Activated CD4-positive, alpha-beta T cell treated with anti-CD3 and anti-CD28 coated beads, Interleukin-2, Interleukin-6, amounts not matched to agents 100 ng/mL and 50 ng/mL, durations not matched to agents 16 hours and 8 hours (primary cell): Measurements from ENCODE around the gene GAPDHS.

ENCODE experiments used
- DNase-seq: peaks from one replicate; pipeline ENCODE4 v3.0.0-alpha.2; 2020

GAPDHS gene

GRCh38 chr19:35511337-35511736, 21.9 kb upstream of the GAPDHS start:
- no peak for DNase-seq

DNA sequence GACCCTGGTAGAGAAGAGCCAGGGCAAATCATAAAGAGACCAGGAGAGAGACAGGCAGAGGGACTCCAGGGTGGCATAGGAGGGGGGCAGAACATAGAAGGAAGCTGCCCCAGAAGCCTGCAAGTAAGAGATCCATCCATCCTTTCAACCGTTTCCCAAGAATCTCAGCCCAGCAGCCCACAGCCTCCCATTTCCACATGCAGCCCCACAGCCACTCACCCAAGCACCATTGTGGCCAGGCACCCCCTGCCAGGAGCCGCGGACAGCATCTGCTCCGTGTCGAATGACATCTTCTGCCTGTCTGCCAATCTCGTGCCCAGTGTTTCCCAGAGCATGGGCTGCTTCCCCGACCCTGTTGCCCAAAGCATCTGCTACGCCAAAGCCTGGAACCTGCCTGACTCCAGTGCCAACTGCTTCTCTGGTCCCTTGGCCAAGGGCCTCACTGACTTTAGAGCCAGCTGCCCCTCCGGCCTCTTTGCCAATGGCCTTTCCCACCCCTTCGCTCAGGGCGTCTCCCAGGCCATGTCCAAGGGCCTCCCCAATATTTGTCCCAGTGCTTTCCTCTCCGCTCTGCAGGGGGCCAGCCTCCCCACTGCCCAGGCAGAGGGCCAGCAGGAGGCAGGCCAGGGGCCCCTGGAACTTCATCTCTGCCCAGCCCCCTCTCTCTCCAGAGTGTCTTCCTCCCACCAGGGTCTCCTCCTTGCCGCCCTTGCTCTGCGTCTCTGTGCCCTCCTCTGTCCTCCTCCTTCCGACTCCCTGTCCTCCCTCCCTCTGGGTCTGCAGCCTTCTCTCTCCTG, 20.2 kb upstream of the GAPDHS start:
- no peak for DNase-seq

DNA sequence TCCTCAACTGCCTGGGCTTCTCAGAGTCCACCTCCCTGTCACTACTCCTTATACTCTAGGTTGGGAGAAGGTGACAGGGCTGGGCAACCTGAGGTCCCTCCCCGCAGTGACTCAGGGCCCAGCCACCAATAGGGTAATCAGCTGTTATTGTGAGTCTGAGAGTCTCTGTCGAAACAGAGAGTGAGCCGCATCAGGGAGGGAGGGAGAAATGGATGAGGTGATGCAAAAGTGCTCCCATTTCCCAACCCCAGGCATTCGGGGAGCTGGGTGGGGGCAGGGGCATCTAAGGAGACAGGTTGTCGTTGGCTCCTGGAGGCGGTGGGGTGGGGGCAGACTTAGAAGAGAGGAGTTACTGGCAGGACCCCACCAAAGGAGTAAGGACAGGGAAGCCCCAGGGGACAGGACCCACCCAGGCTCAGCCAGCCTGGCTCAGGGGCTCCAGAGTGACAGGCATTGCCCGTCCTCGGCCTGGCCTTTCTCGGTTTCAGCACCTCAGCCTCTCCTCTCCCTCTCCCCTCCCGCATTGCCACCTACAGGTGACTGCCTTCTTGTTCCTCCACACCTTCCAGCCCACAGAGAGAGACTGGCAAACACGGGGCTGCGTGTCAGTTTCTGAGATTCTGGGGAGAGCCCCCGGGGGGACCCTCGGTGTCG, 19.5 kb upstream of the GAPDHS start, which contains the start of gene DMKN:
Gene DMKN, minus strand, starts transcription at position 22 of the 654 bp plus-strand sequence. CDS start 174 bp downstream, outside the sequence.
- no peak for DNase-seq

- no peak for DNase-seq
Measured at GRCh38 chr19:35514282-35514809, 18.9 kb upstream of the GAPDHS start.

- DNase-seq: no peak
Measured at GRCh38 chr19:35516310-35516709, 16.9 kb upstream of the GAPDHS start.

DNA sequence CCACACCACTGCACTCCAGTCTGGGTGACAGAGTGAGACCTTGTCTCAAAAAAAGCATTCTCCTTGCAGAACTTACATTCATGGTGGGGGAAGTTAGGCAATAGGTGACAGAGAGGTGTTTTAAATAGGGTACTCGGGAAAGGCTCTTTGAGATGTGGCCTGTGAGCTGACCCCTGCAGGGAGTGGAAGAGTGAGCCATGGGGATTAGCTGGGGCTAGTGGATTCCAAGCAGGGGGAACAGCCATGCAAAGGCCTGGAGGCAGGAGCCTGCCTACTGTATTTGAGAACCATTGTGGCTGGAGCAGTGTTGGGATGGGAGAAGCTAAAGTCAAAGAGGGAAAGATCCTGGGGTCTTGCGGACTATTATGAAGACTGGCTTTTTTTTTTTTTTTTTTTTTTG, 15.9 kb upstream of the GAPDHS start:
- DNase-seq: no peak

- DNase-seq: no peak
Measured at GRCh38 chr19:35518313-35518712, 14.9 kb upstream of the GAPDHS start.

GRCh38 chr19:35519291-35519690, 14.0 kb upstream of the GAPDHS start:
- DNase-seq: no peak

GRCh38 chr19:35521124-35521743, 12.0 kb upstream of the GAPDHS start:
- DNase-seq: no peak

DNA sequence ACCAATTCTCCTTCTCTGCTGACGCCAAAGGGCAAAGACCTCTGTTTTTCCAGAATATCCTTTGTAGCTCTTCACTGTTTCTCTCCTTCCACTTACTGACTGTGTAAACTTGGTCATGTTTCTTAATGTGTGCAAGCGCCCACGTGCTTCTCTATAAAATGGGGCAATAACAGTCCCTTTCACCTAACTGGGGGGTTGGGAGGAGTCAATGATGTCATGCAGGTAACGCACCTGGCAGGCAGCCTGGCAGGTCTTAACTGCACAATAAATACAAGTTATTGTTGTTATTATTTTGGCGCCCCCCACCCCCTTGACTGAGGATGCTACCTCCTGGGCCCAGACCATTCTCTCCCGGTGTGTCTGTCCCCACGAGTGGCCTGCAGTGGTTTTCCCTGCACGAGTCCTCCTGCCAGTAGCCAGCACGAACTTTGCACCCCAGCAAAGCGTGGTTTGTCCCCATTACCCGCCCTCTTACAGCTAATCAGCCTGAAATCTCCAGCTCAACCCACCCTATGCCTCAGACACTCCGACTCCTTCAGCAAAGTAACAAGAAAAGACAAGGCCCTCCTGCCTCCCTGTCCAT, 10.4 kb upstream of the GAPDHS start:
- no peak for DNase-seq

DNA sequence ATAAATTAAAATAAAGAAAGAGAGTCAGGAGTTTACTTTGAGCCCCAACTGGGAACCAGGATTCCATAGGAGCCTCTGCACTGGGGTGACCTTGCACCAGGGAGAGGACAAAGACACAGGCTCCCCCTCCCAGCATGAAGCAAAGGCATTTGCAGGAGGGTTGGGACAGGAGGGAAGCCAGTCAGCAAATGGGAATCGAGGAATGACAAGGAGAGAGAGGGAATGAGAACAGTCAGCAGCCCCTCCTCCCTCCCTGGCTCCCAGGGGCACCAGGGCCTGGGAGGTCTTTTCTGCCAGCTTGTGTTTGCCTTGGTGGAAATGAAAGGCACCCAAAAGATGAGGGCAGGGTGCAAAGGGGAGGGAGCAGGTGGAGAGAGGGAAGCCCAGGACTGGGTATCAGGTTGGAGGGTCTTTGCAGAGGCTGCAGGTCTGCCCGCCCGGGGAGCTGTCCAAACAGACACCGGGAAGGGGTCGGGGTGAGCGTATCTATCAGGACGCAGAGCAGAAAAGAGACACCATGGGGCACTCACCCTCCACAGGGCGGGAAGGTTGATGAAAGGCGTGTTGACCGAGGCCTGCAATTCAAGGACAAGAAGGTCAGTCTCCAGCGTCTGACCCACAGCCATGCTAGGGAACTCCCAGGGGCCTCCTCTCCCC, 8.9 kb upstream of the GAPDHS start:
- no peak for DNase-seq

- no peak for DNase-seq
Measured at GRCh38 chr19:35525873-35526272, 7.4 kb upstream of the GAPDHS start.

DNA sequence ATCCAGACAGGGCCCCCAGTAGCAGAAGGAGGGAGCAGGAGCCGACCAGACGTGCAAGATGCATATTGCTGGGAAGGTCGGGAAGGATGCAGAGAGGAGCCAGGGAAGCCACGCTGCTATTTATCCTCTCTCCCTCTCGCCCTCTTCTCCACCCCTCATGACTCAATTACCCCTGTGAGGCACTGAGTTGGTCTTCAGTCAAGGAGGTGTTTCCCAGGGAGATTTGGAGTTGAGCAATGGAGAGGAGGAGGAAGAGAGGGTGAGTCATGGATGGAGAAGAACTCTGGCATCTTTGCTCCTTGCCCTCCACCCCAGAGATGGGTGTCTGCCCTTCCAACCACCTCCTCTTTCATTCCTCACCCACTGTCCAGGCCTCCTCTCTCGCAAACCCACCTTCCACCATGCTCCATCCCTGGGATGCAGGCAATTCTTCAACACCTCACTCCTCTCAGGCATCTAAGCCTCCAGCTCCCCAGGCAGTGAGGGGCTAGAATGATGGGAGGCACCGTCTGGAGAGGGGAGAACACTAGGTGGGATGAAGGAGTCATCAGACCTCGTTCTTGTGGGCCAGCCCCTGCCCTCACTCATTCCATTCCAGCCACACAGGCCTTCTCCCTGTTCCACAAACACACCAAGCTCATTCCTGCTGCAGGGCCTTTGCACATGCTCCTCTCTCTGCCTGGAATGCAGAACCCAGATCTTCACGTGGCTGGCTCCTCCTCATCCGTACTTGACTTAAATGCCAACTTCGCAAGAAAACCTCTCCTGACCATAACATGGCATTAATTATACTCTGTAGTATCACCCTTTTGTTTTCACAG, 4.8 kb upstream of the GAPDHS start, which contains the start of gene SBSN:
Gene SBSN, minus strand, starts transcription at position 94 of the 821 bp plus-strand sequence. Its CDS starts 30 bp downstream, at position 64.
- DNase-seq: no peak

- DNase-seq: no peak
Measured at GRCh38 chr19:35529241-35530218, 3.7 kb upstream of the GAPDHS start.

DNA sequence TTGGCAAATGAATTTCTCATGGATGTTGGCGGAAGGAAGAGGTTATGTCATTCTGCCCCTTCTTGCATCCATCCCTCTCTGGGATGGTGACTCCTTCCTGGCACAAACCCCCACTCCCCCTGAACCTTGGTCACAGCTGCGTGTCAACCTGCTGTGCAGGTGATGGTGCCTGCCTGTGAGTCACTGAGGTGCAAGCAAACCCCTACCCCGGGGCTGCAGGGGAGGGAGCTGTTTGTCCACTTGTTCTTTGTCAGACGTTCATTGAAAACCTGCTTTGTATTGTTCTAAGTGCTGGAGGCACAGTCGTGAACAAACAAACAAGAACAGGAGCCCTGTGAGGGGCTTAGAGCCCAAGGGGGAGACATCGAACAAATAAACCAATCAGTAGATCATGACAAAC, 2.0 kb upstream of the GAPDHS start:
- no peak for DNase-seq

GRCh38 chr19:35533822-35534392, 651 bp downstream of the GAPDHS start:
- peak; percentile 22 for DNase-seq

DNA sequence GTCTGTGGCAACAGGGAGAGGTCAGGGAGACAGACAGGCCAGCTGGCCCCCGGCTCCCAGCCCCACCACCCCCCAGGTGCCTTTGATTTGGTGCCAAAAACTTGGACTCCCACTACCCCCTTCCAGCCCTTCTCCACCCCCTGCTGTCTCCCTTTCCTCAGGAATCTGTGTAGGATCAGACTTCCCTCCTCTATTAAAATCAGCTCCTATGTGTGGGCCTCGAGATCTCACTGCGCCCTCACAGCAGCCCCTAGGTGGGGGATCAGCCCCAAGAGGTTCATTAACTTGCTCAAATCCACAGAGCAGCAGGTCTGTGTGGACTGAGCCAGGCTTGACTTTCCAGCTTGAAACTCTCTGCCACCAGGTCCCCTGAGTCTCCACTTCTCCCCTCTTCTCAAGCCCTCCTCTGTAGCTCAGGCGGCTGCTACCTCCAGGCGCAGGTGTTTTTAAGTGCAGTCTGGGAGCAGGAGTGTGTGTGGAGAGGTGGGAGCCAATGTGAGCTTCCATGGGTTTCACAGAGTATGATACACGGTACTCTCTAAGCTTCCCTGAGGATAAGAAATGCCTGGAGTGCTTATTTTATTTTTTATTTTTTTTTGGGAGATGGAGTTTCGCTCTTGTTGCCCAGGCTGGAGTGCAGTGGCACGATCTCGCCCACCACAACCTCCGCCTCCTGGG, 1.7 kb downstream of the GAPDHS start:
- no peak for DNase-seq

DNA sequence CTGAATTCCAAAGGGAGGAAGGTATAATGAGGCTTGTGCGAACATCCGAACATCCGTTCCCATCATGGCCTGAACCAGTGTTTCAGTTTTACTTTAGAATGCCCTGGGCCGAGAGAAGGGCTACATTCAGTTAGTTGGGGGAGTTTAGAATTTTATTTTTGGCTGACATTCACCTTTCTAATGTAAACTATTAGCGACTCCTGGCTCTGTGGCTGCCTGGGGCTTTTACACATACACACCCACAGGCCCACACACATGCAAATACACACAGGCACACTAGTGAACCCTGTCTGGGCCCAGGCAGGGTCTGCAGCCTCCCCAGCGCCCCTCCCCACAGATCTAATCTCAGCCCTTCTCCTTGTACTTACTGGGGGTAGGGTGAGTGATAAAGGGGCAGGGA, 6.1 kb downstream of the GAPDHS start:
- no peak for DNase-seq

GRCh38 chr19:35539850-35540249, 6.6 kb downstream of the GAPDHS start:
- no peak for DNase-seq
